GM21390 (cell line): ENCODE data around the gene ARHGAP26.

Experiments
- ATAC-seq: cut with Tn5 transposase; IDR thresholded peaks from one replicate; pipeline ENCODE4 v1.9.1; 2021; ENCODE audit not compliant: unreplicated experiment

The ARHGAP26 gene

DNA sequence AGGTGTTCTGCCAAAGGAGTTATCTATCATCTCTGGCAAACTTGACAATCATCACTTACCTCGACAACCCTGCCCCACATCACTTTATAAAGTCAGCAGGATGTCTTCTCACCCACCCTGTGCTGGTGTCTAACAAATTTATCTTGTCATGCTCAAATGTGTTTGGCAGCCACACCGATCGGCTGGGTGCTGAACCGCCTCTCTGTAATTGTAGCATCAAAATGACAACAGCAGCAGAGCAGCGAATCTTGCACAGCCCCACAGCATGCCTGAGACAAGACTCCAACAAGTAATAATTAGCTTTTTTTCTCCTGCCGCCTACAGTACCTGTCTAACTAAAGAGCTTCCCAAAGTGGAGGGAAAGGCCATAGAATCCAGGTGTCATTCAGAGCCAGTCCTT is 457.1 kb downstream of the ARHGAP26 start:
- ATAC-seq = no peak

DNA sequence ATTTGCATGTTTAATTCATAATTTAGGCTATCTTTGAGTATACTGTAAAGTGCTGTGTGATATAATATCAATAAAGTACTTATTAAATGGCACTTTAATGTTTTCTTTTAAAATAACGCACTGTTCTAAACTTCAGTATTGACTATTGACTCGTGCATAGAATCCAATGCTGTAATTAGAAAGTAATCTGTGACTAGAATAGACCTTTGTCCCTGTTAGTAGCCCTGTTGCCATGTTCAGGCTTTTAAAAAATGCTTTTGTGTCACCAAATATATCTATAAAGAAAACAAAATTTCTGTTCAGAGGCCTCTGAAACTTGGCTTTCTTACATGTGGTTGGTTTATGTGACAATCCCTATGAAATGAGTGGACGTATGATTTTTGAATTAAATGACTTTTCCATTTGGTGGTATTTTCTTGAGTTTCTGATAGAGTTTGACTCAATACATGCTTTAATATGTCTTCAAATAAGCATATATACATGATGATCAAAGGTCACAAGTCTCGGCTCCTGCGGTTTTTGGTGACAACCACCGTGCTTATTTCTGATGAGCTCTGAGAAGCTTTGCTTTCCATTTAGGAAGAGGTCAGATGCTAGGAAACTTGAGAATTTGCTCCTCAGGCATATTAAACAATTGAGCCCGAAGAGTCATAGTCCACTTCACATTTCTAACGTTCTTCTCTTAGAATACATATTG is 458.6 kb downstream of the ARHGAP26 start:
- ATAC-seq = no peak

DNA sequence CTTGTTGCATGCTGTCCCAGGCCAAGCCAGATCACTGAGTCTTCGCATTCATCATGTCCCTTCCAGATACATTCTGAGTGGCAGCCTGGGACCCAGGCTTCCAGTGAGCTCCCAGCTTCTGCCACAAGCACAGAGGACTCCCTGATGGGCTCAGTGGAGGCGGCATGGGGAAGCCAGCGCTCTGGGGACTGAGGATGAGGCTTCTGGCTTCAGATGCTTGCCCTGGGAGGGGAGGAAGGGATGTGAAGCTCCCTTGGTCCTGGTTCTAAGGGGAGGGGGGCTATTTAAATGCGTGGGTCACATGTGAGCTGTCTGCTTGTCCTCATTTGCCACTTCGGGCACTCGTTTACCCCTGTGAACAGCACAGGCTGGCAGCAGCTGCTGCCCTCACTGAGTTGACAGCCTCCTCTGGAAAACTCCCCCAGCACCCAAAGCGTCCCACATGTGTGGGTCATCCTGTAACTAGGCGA is 459.3 kb downstream of the ARHGAP26 start:
- ATAC-seq = peak; percentile 38

GRCh38 chr5:143229896-143230675 is 459.9 kb downstream of the ARHGAP26 start:
- ATAC-seq = peak; percentile 93

DNA sequence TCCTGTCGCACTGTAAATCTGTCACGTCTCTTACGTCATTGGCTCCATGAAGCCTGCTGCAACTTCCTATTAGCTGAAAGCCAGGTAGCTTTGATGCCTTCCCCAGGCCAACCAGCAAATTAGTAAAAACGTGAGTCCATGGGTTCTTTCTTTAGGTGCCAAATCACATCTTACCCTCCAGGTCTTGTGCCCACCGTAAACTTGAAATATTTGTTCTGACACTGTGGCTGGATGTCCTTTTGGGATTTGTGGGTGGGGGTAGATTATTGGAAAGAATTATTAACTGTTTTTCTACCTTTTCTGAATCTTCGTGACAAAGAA is 460.5 kb downstream of the ARHGAP26 start:
- ATAC-seq = no peak

- no peak for ATAC-seq
Measured at GRCh38 chr5:143231416-143231815, 461.2 kb downstream of the ARHGAP26 start.

GRCh38 chr5:143231973-143232812 is 462.0 kb downstream of the ARHGAP26 start:
- ATAC-seq = no peak

GRCh38 chr5:143233031-143233430 is 462.9 kb downstream of the ARHGAP26 start:
- no peak for ATAC-seq

DNA sequence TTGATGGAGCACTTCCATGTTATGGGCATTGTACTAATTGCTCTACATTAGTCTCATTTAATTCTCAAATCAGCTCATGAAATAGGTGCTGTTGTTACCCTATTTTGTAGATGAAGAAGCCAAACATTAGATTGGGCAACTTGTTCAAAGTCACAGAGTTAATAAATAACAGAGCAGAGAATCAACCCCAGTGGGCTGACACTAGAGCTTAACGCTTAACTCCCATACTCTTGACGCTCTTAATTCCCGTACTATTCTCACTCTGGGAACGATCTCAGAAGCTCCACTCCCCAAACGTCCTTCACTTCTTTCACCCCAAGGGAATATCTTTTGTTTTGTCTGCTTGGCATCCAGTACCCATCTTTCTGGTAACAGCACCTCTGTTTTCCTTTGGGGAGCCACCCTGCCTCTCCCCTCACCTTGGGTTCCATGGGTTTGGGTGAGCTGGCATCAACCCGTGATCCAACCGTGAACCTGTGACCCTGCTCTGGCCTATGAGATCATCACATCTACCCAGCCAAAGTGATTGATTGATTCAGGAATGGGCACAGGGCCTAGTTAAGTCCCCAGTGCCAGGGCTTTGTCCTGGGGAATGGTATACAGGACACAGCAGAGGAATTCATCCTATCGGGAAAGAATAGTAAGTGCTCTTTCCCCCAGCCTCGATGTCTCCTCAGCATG is 464.1 kb downstream of the ARHGAP26 start:
- ATAC-seq = no peak

DNA sequence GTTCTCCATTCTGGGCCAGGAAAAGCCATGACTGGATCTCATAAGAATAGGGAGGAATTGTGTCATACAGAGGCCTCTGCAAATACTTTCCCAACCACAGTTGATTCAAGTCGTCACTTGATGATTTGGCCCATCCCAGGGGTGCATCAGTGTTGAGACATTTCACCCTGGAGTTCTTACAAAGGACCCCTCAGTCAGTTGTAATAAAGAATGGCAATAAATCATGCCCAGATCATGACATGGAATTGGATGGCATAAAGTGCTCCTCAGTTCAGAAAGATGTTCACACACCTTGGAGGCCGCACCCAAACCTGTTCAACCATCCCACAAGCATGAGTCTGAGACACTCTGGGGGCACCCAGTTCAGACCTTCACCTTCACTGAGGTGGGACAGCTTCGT is 465.2 kb downstream of the ARHGAP26 start:
- ATAC-seq = no peak

DNA sequence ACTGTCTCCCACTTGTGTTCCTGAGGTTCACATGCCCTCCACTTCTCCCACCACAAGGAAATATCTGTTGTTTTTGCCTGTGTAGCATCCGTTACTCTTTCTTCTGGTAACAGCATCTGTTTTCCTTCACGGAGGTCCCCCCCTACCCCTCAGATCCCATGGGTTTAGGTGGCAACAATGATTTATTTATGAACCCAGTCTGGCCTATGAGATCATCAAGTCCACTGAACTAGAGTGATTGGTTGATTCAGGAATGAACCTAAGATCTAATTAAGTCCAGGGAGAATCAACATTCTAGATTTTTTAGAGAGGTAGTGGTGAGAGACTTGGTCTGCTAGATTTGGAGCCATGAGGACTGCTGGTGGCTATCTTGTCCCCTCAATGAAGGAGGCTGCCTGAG is 466.5 kb downstream of the ARHGAP26 start:
- no peak for ATAC-seq

DNA sequence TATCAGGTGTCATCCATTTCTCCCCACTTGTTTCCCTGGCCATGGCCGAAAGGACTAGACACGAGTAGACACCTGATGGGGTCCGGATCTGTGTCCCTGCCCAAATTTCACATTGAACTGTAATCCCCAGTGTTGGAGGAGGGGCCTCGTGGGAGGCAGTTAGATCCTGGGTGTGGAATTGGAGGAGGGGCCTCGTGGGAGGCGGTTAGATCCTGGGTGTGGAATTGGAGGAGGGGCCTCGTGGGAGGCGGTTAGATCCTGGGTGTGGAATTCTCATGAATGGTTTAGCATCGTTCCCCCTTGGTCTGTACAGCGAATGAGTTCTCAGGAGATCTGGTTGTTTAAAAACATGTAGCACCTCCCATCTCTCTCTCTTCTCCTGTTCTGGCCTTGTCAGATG is 467.5 kb downstream of the ARHGAP26 start:
- no peak for ATAC-seq

GRCh38 chr5:143238620-143239019 is 468.4 kb downstream of the ARHGAP26 start:
- ATAC-seq = no peak

- no peak for ATAC-seq
Measured at GRCh38 chr5:143239882-143240518, 469.8 kb downstream of the ARHGAP26 start.

- no peak for ATAC-seq
Measured at GRCh38 chr5:143241892-143242291, 471.7 kb downstream of the ARHGAP26 start.

GRCh38 chr5:143243103-143243502 is 472.9 kb downstream of the ARHGAP26 start:
- no peak for ATAC-seq

DNA sequence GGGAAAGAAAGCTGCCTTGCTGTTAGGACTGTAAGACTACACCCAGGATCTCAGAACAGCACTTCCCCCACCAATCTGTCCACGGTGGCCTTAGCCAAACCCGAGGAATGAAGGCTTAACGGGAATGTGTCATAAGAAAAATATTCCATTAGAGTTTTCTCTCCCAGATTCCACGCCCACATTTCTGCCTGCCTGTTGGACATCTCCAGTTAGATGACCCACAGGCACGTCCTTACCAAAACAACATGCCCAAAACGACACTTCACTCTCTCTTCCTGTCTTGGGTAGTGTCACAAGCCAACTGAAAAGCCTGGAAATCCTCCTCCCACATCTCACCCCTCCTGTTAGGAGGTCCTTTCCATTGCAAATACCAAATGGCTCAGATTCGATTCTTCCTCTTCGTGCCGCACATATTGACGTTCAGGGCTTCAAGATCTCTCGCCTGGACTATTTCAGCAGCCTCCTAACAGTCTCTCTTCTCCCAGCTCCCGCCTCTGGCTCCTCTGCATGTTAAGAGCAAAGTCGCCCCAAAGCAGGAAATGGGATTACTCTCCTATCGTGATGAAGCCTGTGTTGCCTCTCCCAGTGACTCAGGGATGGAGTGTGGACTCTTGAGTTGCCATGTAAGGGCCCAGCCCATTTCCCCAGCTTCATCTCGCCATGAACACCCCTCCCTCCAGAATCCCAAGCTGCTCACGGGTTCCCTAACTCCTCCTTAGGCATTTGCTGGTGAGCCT is 474.0 kb downstream of the ARHGAP26 start:
- ATAC-seq = no peak

DNA sequence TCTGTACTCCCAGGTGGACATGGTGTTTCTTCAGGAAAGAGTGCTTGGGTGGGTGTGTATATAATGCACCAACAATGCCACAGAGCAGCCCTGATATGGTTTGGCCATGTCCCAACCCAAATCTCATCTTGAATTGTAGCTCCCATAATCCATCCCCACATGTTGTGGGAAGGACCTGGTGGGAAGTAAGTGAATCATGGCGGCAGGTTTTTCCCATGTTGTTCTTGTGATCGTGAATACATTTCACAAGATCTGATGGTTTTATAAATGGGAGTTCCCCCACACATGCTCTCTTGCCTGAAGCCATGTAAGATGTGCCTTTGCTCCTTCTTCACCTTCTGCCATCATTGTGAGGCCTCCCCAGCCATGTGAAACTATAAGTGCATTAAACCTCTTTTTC is 474.8 kb downstream of the ARHGAP26 start:
- no peak for ATAC-seq

GRCh38 chr5:143245929-143246561 is 475.9 kb downstream of the ARHGAP26 start:
- no peak for ATAC-seq
